HG03064 (cell line): ENCODE measurements around the gene CD160.
"Not testable (repeated sequence)": the region's sequence is repeated elsewhere in the genome, so short reads cannot be mapped to it uniquely, and the experiment has no call there.

Experiments used
- ATAC-seq: cut with Tn5 transposase; IDR thresholded peaks from one replicate; pipeline ENCODE4 v1.9.1; 2021; ENCODE audit warnings: low read depth; ENCODE audit not compliant: unreplicated experiment

The CD160 gene, protein sequence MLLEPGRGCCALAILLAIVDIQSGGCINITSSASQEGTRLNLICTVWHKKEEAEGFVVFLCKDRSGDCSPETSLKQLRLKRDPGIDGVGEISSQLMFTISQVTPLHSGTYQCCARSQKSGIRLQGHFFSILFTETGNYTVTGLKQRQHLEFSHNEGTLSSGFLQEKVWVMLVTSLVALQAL

DNA sequence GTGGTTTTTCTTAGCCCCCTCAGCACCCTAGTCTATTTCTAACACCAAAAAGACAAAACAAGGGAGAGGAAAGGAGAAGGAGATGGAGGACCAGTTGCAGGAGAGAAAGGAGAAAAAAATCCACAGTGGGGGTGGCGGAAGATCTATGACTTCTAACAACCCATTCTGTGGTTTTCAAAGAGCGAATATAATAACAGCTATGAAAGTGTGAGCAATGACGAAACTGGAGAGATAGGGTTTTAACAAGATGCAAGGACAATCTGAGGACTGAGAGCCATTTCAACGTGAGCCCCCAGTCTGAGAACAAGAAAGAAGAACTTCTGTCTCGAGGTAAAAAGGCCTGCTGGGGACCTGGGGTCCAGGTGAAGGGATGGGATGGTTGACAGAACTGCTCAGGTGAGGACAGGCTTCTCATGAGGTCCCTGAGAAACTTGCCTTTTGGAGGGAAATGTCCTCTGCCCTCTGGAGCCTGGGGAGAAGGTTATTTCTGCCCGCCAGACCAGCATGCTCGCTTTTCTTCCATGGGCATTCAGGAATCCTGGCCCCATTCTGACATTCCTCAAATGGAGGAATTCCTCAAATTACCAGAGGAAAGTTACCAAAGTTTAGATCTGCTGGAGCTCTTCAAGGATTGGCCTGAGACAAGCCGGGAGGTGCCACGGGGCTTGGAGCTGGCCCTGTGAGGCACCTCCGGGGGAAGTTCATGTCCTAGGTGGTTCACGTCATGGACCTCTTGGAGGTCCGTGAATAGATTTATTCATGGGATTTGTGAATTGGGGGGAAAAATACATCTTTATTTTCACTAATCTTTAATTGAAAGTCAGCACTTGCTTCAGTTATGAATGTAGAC is at the start of gene CD160:
CD160 (plus strand) TSS at position 270 of the 850 bp plus-strand sequence. CDS start 8,829 bp downstream, outside the sequence.
- no peak for ATAC-seq

DNA sequence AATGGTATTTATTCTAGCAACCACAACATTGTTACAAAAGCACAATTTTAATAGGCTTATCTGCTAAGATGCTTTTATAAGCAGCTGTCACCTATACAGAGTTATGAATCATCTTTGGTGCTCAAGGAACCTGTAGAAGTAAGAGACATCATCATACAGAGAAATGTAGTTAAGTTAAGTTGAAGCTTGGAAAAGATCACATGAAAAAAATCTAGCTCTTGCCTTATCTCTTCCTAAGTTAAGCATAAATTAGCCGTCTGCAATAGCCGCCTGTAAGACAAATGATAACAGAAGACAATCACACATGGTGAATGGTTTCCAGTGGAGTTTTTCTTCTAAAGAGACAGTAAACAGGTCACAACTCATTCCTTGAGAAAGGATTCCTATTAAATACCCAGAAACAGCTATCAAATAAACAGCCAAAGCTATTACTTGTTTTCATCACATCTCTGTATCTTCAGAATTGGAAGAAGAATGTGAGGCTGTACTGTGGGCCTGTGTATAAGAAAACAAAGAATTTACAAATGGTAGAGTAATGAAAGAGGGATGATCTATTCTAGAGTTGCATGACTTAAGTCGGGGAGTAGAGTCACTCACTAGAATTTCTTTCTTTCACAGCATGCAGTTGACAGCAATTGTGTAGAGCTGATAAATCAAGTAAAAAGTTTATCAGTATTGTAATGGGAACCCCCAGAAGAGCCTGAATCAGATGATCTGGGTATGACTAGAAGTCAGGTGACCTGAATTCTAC is 48.1 kb upstream of the CD160 start:
- not testable (repeated sequence) for ATAC-seq

DNA sequence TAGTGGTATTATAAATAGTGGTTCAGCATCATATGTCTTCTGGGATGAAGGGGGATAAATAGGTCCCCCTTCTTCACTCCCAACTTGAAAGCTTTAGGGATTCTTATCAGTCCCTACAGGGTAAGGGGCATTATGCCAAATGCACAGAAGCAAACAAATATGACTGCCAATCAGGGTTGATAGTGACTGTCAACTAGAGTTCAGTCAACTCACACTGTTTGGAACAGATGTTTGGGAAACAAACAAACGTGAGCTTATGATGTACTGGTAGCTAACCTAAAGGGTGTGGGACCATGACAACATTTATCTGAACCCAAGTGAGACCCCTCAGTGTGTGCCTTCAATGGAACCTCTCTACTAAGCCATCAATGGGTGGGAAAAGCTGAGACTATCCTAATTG is 46.1 kb upstream of the CD160 start:
- not testable (repeated sequence) for ATAC-seq

DNA sequence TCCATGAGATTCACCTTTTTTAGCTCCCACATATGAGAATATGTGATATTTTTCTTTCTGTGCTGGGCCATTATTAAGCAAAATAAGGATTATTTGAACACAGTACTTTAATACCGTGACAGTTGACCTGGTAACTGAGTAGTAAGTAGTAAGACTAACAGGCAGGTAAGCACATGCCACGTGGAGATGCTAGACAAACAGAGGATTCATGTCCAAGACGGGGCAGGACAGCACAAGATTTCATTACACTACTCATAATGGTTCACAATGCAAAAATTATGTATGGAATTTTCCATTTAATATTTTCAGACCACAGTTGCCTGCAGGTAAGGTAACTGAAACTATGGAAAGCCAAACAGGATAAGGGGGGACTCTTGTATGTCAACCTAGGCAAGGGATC is 34.4 kb upstream of the CD160 start:
- ATAC-seq: not testable (repeated sequence)

DNA sequence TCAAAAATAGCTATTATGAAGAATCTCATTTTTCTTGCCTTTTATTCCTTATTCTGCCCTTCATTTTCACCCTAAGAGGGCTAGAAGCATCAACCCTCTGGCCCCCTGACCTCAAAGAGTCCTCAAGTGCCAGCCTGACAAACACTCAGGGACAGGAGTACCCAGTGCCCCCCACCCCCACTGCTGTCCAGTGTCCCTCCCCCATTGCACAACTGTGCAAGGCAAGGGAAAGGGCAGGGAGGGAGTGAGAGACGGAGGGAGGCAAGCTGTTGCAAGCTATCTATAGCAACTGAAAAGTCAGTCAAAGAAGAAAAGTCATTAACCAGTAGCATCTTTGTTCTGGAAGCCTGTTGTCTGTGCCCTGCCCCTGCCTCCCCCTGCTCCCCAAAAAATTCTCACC is 33.2 kb upstream of the CD160 start:
- not testable (repeated sequence) for ATAC-seq

DNA sequence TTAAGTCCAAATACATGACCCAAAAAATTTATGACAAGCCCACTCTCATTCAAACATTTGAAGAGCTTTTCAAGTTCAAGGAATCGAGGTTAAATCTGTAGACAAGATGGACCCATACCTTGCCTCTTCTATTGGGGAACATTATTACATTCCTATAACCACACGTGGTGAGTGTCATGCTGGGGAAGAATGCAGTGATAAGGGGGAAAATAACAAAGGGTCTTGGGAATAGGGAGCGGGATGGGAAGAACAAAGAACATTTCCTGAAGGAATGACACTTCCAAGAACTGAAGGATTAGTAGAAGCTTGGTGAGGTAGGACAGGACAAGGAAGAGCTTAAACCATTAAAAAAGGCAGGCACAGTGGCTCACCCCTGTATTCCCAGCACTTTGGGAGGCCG is 31.0 kb upstream of the CD160 start:
- ATAC-seq: no peak

DNA sequence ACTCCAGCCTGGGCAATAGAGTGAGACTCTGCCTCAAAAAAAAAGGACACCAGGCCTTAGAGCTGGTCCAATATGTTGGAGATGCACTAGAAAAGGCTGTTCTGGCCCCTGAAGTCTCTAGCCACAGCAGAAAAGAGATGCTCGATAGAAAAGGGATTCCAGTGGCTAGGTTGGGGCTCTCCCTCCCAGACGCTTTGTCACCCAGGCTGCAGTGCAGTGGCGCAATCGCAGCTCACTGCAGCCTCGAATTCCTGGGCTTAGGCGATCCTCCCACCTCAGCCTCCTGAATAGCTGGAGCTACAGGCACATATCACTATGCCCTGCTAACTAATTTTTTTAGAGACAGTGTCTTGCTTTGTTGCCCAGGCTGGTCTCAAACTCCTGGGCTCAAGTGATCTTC is 30.4 kb upstream of the CD160 start:
- ATAC-seq: no peak

DNA sequence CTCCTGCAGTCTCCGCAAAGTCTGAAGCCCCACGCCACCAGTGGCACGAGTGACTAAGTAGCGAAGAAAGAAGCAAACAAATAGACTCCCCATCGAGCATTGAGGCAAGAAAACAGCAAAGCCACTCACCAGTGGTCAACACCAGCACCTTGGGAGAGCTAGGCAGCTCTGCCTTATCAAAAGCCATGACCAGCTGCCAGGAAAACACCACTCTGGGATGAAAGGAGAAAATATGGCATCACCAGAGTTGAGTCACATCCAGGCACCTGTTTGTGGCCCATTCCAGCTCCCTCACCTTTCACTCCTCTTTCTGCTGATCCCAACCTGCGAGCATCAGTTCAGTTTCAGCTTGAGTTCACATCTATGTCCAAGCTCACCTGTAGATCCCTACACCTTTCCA is 29.4 kb upstream of the CD160 start:
- ATAC-seq: no peak

DNA sequence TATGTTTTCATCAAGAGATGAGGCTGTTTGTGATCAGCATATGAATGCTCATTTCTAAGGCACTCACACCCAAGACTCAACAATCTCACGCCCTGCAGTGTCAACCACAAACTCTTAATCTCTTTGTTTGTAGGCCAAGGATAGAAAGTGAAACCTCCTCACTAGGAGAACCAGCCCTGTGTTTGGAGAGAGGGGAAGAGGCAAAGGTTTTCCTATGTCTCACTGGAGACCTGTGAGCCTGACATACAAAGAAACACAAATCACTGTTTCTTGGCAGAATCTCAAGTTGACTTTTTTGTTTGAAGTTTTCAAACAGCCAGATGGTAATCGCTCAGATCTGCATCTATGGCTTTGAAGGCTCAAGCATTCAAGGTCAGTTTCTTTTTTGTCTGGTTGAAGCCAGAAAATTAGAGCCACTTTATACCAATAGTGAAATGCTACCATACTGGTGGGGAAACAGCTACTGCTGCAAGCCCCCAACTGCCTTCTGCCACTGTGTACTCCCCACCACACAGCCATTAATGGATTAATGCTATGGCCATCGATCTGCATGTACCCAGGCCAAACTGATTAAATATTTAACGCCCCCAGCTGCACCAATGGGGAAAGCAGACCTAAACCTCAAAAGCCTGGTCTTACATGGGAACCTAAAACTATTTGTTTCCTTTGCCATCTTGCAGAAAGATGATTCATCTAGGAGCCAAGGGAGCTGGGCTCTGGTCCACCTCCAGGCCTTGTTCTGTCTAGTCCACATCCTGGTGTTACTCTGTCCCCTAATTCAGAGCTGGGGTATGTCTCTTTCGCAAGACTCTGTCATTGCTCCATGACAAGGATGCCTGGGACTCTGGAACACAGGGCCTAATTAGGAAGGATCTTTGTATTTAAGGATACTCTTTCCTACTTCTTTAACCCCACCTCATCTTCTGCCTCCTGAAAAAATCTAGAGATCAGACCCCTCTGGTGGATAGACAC is 28.4 kb upstream of the CD160 start:
- no peak for ATAC-seq

DNA sequence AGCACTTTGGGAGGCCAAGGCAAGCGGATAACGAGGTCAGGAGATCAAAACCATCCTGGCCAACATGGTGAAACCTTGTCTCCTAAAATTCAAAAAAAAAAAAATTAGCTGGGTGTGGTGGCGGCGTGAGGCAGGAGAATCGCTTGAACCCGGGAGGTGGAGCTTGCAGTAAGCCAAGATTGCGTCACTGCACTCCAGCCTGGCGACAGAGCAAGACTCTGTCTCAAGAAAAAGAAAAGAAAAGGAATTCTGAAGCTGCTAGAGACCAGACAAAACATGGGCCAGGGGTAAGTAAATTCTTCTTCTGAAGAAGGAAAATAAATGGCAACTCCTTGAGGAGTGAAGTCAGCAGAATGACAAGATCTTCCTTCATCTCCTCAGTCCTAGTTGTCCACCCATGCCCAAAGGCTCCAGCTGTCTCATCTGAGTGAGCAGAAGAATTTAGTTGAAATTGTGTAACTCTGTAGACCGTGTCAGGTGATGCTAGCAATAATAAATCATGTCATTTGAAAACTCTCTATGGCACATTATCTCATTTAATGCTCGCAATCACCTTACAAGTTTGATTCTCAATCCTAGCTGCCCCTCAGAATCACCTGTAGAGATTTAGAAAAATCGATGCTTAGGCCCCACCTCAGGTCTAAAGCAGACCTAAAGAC is 26.4 kb upstream of the CD160 start:
- no peak for ATAC-seq

DNA sequence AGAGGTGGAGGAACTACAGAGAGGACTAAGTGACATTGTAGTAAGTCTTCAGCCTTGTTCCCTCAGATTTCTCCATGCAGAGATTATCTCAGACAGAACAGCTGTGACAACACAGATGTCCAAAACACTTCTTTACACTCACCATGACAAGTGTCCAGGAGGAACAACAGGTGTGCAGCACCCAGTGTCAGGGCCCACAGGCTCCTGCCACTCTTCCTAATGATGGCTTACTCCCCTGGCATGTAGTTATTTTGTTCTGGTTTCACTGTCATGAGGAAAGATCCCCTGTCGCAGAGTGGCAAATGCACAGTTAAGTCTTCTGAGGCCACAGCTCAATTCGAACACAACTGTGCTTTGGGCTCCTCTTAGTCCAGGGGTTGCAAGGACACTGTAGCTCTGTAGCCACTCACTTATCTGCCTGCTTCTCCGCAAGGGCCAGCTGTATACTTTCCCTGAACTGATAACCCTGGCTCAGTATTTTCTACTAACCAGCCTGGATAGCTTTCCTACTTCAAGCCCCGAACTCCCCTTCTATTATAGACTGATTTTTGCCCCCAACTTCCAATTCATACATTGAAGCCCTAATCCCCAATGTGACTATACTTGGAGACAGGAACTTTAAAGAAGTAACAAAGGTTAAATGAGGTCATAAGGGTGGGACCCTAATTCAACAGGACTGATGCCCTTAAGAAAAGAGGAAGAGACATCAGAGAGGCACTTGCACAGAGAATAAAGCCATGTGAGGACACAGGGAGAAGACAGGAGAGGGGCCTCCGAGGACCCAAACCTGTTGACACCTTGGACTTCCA is 23.3 kb upstream of the CD160 start:
- ATAC-seq: no peak

DNA sequence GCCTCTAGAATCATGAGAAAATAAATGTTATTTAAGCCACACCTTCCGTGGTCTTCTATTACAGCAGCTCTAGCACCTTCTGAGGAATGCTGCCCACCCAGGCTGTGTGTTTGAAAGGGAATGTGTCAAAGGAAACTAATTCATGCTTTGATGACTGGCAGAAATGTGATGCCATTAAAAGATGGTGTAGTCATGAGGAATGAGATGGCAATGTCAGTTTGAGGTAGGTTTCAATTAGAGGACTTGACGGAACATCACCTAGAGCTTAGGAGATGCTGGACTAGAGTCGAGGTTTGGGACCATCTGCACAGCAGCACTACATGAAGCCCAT is 22.7 kb upstream of the CD160 start:
- ATAC-seq: no peak

DNA sequence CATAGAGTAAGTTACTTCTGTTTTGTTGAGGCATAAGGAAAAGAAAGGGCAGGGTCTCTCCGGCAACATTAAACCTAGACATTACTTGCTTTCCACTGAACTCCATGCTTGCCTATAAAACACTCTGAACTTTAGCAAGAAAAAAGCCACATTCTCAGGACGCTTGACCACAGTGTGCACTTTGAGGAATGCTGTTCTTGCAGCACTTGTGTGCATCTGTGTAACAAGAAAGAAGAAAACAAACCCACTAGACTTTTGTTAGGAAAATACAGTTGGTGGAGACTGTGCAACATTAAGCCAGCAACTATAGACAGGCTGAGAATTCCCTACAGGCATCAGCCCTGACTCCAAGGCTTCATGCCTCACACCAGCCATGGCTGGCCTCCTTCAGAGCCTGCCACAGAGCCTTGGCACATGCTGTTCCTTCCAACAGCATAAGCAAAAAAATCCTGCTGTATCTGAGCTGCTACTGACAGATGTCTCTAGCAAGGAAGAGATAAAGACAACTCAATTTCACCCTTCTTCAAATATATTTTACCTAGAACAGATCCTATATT is 17.9 kb upstream of the CD160 start:
- ATAC-seq: no peak

DNA sequence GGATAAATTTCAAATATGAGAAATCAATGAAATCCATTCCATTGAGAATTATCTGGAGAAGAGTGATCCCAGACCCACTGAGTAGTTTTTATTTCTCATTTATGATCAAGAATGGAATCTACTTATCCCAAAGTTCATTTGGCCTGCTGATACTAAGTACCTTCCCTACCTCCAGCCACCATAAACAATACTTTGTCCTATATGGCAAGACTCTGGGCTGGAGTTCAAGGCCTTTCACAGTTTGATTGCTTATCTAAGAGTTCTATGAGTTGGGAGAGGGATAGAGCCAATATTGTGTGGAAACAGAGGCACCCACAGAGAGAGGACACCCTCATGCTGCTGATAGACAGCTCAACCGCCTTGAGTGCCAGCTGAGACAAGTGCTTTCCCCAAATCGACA is 17.2 kb upstream of the CD160 start:
- ATAC-seq: no peak

DNA sequence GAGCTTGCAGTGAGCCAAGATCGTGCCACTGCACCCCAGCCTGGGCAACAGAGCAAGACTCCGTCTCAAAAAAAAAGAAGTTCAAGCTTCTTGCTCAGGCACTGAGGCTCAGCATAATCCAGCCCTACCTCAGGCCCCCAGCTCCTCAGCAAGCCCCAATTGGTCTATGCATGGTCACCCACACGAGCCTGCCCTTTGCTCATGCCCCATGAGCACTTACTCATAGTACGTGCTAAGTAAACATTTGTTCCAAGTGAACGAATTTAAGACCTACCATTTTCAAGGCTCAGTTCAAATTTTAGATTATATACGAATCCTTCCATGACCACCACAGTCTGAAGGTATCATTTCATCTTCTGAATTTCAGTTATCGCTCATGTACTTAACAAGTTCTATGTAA is 16.5 kb upstream of the CD160 start:
- ATAC-seq: no peak

DNA sequence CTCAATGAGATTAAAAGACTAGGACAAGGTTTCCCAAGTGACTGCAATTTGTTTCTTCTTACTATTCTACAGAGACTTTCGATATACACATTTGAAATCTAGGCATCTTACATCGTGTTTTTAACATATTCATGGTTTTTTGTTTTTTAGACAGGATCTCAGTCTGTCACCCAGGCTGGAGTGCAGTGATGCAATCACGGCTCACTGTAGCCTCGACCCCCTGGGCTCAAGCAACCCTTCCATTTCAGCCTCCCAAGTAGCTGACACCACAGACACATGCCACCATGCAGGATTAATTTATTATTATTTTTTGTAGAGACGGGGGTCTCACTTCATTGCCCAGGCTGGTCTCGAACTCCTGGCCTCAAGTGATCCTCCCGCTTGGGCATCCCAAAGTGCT is 13.7 kb upstream of the CD160 start:
- ATAC-seq: no peak

DNA sequence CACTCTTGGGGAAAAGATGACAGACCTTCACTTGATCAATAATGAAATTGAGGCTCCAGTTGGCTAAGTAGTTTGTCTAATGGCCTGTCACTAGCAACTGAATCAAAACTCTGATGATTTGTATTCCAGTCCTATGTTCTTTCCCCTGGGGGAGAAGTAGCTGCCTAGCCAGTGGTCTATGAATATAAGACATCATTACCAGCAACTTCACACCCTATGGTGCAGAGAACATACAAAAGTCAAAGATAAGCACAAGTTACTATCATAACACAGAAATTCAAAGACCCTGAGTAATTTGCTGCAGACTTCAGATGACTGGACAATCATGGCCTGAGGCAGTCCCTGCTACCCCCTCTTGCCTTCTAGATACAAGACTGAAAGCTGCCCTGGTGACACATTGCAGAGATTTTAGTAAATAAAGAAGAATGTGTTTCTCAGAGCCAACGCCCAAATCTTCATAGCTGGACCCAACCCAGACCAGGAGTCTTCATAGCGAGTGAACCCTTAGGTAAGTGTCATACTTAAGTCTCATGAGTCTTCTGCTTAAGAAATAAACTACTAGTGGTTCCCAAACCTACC is 13.1 kb upstream of the CD160 start:
- ATAC-seq: no peak

DNA sequence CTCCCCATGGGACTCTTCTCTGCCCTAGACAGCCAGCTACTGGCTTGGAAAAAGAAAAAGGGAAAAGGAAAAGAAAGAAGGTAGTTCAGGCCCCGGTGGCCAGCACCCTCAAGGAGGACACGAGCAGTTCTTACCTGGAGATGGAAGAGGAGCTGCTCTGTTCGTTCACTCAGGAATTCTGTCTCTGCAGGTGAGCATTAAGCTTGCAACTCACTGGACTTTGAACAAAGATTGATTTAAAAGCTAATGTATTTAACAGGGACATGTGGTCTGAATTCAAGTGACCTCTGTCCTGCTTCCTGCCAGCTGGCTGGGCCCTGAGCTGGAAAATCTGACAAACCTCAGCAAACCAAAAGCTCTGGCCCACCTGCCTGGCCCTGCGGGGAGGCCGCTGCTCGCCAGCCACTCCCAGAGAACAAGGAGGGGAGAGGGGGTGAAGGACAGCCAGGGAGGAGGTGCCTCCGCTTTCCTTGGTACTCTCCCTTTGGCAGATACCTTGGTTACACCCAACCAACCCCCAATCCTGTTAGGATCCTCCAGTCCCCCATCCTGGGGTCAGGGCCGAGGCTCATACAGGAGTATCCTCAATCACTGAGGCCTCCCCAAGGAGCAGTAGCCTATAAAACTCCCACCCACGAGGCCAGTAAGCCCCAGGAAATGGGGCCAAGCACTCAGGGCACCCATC is 12.0 kb upstream of the CD160 start, which contains the start of gene PDZK1:
PDZK1 (minus strand) TSS at position 186 of the 685 bp plus-strand sequence. CDS start 19,347 bp downstream, outside the sequence.
- no peak for ATAC-seq
